B cell (primary cell): ENCODE data around the gene CSMD2. TPM values are rescaled to one million over a fixed set of nuclear protein-coding genes. Genes with fewer than 3 reads are reported as not detected.

Source experiments
- ATAC-seq: fragments of 200-7000 bp; cut with Tn5 transposase; one replicate; pipeline ENCODE4 v1.10.0; 2021; ENCODE audit warnings: low read depth, mild to moderate bottlenecking, moderate number of reproducible peaks, moderate library complexity
- CTCF ChIA-PET: fragments of 350-600 bp; sonication (Branson Sonifier 250); formaldehyde crosslinking; loops from one replicate; lab custom pipeline; 2021; ENCODE audit warnings: antibody characterized with exemption, inconsistent platforms; lab: Charles Lee
- POLR2A ChIA-PET: fragments of 350-600 bp; sonication (Branson Sonifier 250); formaldehyde crosslinking; loops from one replicate; lab custom pipeline; 2021; ENCODE audit warnings: antibody characterized with exemption; lab: Charles Lee
- DNase-seq: peaks from one replicate; pipeline ENCODE4 v3.0.0; 2013
- H2AFZ ChIP-seq: 2 replicates; pipeline ENCODE4 v1.6.1; 2012; ENCODE audit warnings: mild to moderate bottlenecking, low read depth, low read length; ENCODE audit not compliant: insufficient read depth, poor library complexity, severe bottlenecking
- H3K27ac ChIP-seq, 2 donors: 1 replicate in 1 of 2; 2 replicates in 1 of 2; pipeline ENCODE4 v1.5.1; 2012 to 2013; ENCODE audit warnings: low read length in 2 of 2, mild to moderate bottlenecking in 2 of 2, moderate library complexity in 1 of 2
- H3K27me3 ChIP-seq, 4 experiments: fragments of 200-600 bp in 1 of 4; sonication (generic) in 1 of 4; replicated peaks in 1 of 4; 1 replicate in 2 of 4; 2 replicates in 2 of 4; pipeline versions ENCODE4 v1.6.1 to v1.7.0; 2013 to 2016; ENCODE audit warnings: low read length in 3 of 4, mild to moderate bottlenecking in 2 of 4, mixed read lengths in 1 of 4, moderate library complexity in 1 of 4; ENCODE audit not compliant: insufficient read depth in 4 of 4, control insufficient read depth in 3 of 4; ENCODE audit errors: control extremely low read depth in 1 of 4
- H3K36me3 ChIP-seq, 2 experiments: replicated peaks in 1 of 2; 1 replicate in 1 of 2; 2 replicates in 1 of 2; pipeline versions ENCODE4 v1.6.1 to v1.7.1; 2013; ENCODE audit warnings: low read length in 1 of 2; ENCODE audit not compliant: insufficient read depth in 2 of 2, control insufficient read depth in 1 of 2; ENCODE audit errors: control extremely low read depth in 1 of 2, extremely low read depth in 1 of 2
- H3K4me1 ChIP-seq, 2 donors: fragments of 200-600 bp in 1 of 2; sonication (generic) in 1 of 2; 1 replicate in 1 of 2; 2 replicates in 1 of 2; pipeline versions ENCODE4 v1.5.1 to v1.6.1; 2013 to 2017; ENCODE audit warnings: low read length in 2 of 2; ENCODE audit not compliant: control insufficient read depth in 2 of 2, insufficient read depth in 2 of 2
- H3K4me2 ChIP-seq: replicated peaks from 2 replicates; pipeline ENCODE3; 2012; ENCODE audit warnings: mild to moderate bottlenecking, low read depth, low read length; ENCODE audit not compliant: poor library complexity, severe bottlenecking
- H3K4me3 ChIP-seq, 5 experiments: fragments of 200-600 bp in 1 of 5; sonication (generic) in 1 of 5; 1 replicate in 3 of 5; 2 replicates in 2 of 5; pipeline versions ENCODE4 v1.5.1 to v1.7.0; 2011 to 2016; ENCODE audit warnings: low read length in 4 of 5, mild to moderate bottlenecking in 4 of 5, low read depth in 2 of 5, control low read depth in 1 of 5, moderate library complexity in 1 of 5; ENCODE audit not compliant: insufficient read depth in 1 of 5; ENCODE audit errors: control extremely low read depth in 1 of 5, extremely low read depth in 1 of 5
- H3K79me2 ChIP-seq: fragments of 200-600 bp; sonication (generic); one replicate; pipeline ENCODE4 v1.6.0; 2016; ENCODE audit warnings: low read length; ENCODE audit not compliant: control insufficient read depth, insufficient read depth
- H3K9ac ChIP-seq: fragments of 200-600 bp; sonication (generic); 2 replicates; pipeline ENCODE4 v1.6.1; 2017; ENCODE audit warnings: mild to moderate bottlenecking, low read length, moderate library complexity
- H3K9me3 ChIP-seq, 3 donors: one replicate each; pipeline versions ENCODE4 v1.6.1 to v1.7.1; 2013; ENCODE audit warnings: low read length in 2 of 3; ENCODE audit not compliant: control insufficient read depth in 2 of 3, insufficient read depth in 1 of 3; ENCODE audit errors: control extremely low read depth in 1 of 3
- H4K20me1 ChIP-seq: 2 replicates; pipeline ENCODE4 v1.6.0; 2012; ENCODE audit warnings: mild to moderate bottlenecking, low read length; ENCODE audit not compliant: insufficient read depth, control insufficient read depth, poor library complexity, severe bottlenecking
- H3K27ac Mint-ChIP-seq: one replicate; pipeline ENCODE4 v1.8.0; 2021; ENCODE audit warnings: mixed read lengths
- H3K27me3 Mint-ChIP-seq: one replicate; pipeline ENCODE4 v1.8.0; 2021; ENCODE audit warnings: mixed read lengths
- H3K4me1 Mint-ChIP-seq: one replicate; pipeline ENCODE4 v1.8.0; 2021; ENCODE audit warnings: mixed read lengths
- H3K4me3 Mint-ChIP-seq: one replicate; pipeline ENCODE4 v1.8.0; 2021; ENCODE audit warnings: mixed read lengths
- H3K9me3 Mint-ChIP-seq: one replicate; pipeline ENCODE4 v1.8.0; 2022; ENCODE audit warnings: mixed read lengths; ENCODE audit not compliant: insufficient read depth
- EZH2 ChIP-seq: IDR thresholded peaks from 2 replicates; pipeline ENCODE4 v1.6.1; 2012; ENCODE audit warnings: borderline replicate concordance, low read depth, mild to moderate bottlenecking, moderate library complexity, low read length; ENCODE audit not compliant: insufficient read depth, poor library complexity, severe bottlenecking
- WGBS: methylation state at CpG from one replicate; pipeline ENCODE4 v1.1.5; 2013; ENCODE audit warnings: missing lambda C conversion rate; ENCODE audit not compliant: insufficient coverage; 5-methylcytosine and 5-hydroxymethylcytosine counted together
- intact Hi-C: fragments of 100-400 bp; cut with micrococcal nuclease; formaldehyde crosslinking; loops from one replicate; pipeline ENCODE4 v1.10.0; 2022
- polyA plus RNA-seq: library from polyadenylated mRNA; depleted of rRNA; stranded (reverse); fragments of >200 nt; gene quantifications from 2 replicates; pipeline ENCODE4 v1.2.3, GENCODE V29; 2012
- total RNA-seq, 2 donors: library from RNA; stranded (reverse); fragments of 120-200 nt in 1 of 2; gene quantifications; 1 replicate in 1 of 2; 2 replicates in 1 of 2; pipeline versions ENCODE4 v1.2.3 to v1.2.4, GENCODE V29; 2013 to 2022
- TF ChIP-seq, protein P1 (sequence below): fragments of 200-600 bp; IDR thresholded peaks from one replicate; pipeline ENCODE4 v1.8.0; 2022; ENCODE audit warnings: antibody characterized with exemption, mild to moderate bottlenecking

The CSMD2 gene
- total and polyA plus RNA-seq, 2 donors (not counting 1 experiment from before 2014, with no cell fraction given) = not detected

DNA sequence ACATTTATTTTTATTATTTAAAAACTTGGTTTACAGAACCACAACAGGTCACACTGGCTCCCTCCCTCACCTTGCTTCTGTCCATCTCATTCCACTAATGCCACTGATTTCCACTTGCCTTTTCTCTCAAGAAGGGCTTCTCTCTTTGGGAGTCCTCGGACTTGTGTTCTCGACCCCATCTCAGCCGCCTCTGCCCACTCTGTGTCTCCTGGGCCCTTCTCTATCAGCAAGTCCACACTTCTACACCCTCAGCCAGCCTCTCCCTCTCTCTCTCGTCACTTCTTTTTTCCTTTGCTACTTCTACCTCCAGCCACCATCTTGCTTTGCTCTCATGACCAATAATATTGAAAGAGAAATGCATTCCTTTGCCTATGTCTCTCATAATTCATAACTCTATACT, 171.7 kb downstream of the CSMD2 start:
- TF ChIP-seq, protein P1, sequence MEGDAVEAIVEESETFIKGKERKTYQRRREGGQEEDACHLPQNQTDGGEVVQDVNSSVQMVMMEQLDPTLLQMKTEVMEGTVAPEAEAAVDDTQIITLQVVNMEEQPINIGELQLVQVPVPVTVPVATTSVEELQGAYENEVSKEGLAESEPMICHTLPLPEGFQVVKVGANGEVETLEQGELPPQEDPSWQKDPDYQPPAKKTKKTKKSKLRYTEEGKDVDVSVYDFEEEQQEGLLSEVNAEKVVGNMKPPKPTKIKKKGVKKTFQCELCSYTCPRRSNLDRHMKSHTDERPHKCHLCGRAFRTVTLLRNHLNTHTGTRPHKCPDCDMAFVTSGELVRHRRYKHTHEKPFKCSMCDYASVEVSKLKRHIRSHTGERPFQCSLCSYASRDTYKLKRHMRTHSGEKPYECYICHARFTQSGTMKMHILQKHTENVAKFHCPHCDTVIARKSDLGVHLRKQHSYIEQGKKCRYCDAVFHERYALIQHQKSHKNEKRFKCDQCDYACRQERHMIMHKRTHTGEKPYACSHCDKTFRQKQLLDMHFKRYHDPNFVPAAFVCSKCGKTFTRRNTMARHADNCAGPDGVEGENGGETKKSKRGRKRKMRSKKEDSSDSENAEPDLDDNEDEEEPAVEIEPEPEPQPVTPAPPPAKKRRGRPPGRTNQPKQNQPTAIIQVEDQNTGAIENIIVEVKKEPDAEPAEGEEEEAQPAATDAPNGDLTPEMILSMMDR = no peak
- no peak for TF ChIP-seq EZH2
- H3K9ac ChIP-seq = no peak overlapping the region
- no peaks in the 10 kb centered on the region for H3K27me3 ChIP-seq
- POLR2A ChIA-PET = no interaction called here
- no peak overlapping the region for H3K4me2 ChIP-seq
- no peak overlapping the region for H3K4me3 ChIP-seq
- ATAC-seq (no peak), DNase-seq (no peak)
- intact Hi-C loops = no loop called here
- CTCF ChIA-PET = no interaction called here
- H2AFZ ChIP-seq = no peak overlapping the region
- H3K9me3 ChIP-seq = no peaks in the 10 kb centered on the region
- H3K4me3 Mint-ChIP-seq = no peak overlapping the region
- no peaks in the 10 kb centered on the region for H3K4me1 Mint-ChIP-seq
- H3K27ac ChIP-seq = no peak overlapping the region
- no peaks in the 10 kb centered on the region for H4K20me1 ChIP-seq
- H3K27ac Mint-ChIP-seq = no peak overlapping the region
- no peaks in the 10 kb centered on the region for H3K36me3 ChIP-seq
- peaks cover 25% of the 10 kb centered on the region for H3K27me3 Mint-ChIP-seq
- no peaks in the 10 kb centered on the region for H3K79me2 ChIP-seq
- WGBS = 83% methylated on average over 4 of the region's 4 CpGs
- H3K4me1 ChIP-seq = no peaks in the 10 kb centered on the region
- H3K9me3 Mint-ChIP-seq = no peaks in the 10 kb centered on the region

DNA sequence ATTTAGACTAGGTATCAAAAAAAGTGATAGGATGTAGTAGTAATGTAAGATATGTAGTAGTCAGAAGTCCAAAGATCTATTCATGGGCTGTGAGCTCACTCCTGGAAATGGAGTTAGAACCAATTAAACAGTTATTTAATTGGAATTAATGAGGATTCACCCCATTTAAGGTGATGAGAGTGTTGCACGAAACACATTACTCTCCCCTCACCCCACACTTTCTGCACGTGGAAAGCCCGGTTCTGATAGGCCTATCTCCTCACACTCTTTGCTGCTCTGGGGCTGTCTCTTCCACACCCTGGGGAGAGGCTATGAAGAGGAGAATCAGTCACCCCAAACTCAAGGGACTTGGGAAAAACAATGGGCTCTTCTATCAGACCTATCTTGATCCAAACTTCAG, 174.7 kb downstream of the CSMD2 start:
- TF ChIP-seq, protein P1 = no peak
- TF ChIP-seq EZH2 = no peak
- Histone ChIP-seq H3K36me3 (no peaks in the 10 kb centered on the region), H3K9me3 (no peaks in the 10 kb centered on the region), H2AFZ (no peak overlapping the region), H3K4me1 (no peaks in the 10 kb centered on the region), H3K9ac (no peak overlapping the region), H3K79me2 (no peaks in the 10 kb centered on the region), H3K4me3 (no peak overlapping the region), H3K27ac (no peak overlapping the region), H3K27me3 (no peaks in the 10 kb centered on the region), H4K20me1 (no peaks in the 10 kb centered on the region), H3K4me2 (no peak overlapping the region)
- intact Hi-C loops = no loop called here
- Mint-ChIP-seq H3K27me3 (peaks cover 18% of the 10 kb centered on the region), H3K27ac (no peak overlapping the region), H3K9me3 (no peaks in the 10 kb centered on the region), H3K4me1 (no peaks in the 10 kb centered on the region), H3K4me3 (no peak overlapping the region)
- ChIA-PET CTCF (no interaction called here), POLR2A (interaction anchor here (0.6 kb wide), 1 partner anchor 70 kb away, joined by 11 read pairs; no protein-coding TSS in a partner anchor)
- no CpG with 5 or more reads among the region's 3 CpGs for WGBS
- no peak for DNase-seq
- no peak for ATAC-seq
